ENCODE results near the gene EHBP1L1. TPM values are rescaled to one million over a fixed set of nuclear protein-coding genes. Genes with fewer than 3 reads are reported as not detected.

The EHBP1L1 gene
- polyA plus RNA-seq, 1 donor from 2014 or later = 18.3 TPM

DNA sequence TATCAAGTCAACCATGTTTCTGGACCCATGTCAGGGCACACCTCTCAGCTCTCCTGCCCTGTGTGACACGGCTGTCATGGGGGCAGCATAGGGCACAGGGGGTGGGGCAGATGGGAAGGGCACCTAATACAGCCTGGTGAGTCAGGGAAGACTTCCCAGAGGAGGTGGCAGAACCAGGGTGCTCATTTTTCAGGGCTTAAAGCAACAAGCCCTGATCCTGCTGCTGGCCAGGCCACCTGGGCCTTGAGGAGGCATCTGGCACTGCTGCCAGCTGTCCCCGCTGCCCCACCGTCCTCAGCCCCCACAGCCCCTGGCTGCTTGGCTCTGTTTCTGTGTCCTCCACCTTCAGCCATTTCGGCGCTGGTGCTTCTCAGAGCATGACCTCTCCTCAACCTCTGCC lies 33.8 kb downstream of the EHBP1L1 start:
- no peaks in the 10 kb centered on the region for H3K9me3 ChIP-seq (ENCODE audit: low read length)
- no peak overlapping the region for H3K27ac ChIP-seq (ENCODE audit: low read length)

DNA sequence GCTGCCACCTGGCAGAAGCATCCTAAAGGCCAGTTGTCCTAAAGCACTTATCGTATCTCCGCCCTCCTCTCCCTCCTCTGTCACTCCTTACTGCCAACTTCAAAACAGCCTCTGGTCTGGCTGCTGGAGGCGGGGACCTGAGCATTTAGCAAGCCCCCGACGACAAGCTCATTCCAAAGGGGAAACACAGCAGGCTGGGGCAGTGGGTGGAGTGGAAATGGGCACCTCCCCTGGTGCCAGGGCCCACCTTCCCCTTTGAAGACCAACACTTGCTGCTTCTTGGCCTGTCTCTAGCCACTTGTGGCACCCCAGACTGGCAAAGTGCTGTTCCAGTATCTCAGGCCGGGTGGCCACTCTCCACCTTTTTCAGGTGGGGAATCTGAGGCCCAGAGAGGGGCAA lies 34.6 kb downstream of the EHBP1L1 start:
- no peak overlapping the region for H3K27ac ChIP-seq (ENCODE audit: low read length)
- no peaks in the 10 kb centered on the region for H3K9me3 ChIP-seq (ENCODE audit: low read length)
- no peaks in the 10 kb centered on the region for H3K36me3 ChIP-seq (ENCODE audit: insufficient read depth, low read length)
- H3K9me2 ChIP-seq (ENCODE audit: insufficient read depth, low read length) = no peaks in the 10 kb centered on the region
- H2AFZ ChIP-seq (ENCODE audit: low read depth, low read length) = no peak overlapping the region
- H4K20me1 ChIP-seq (ENCODE audit: insufficient read depth) = no peaks in the 10 kb centered on the region
- peak overlapping the region; percentile 81 for H3K4me3 ChIP-seq (ENCODE audit: low read length)
- peaks cover 5% of the 10 kb centered on the region for H3K79me2 ChIP-seq (replicated peaks; ENCODE audit: insufficient read depth, low read length)
- H3K4me2 ChIP-seq (ENCODE audit: low read length) = no peak overlapping the region
- no peaks in the 10 kb centered on the region for H3F3A ChIP-seq (ENCODE audit: insufficient read depth, low read length, poor library complexity, severe bottlenecking)
- TF ChIP-seq TAF1 (IDR thresholded peaks at IDR 0.05; ENCODE audit: low read depth) (no peak), EZH2 (IDR thresholded peaks at IDR 0.05; ENCODE audit: borderline replicate concordance, insufficient read depth, low read length, poor library complexity, severe bottlenecking) (no peak), MXI1 (conservative IDR thresholded peaks at IDR 0.05; ENCODE audit: poor library complexity, severe bottlenecking) (no peak), RAD21 (conservative IDR thresholded peaks at IDR 0.05) (no peak)
- no peak overlapping the region for H3K9ac ChIP-seq (ENCODE audit: low read length)
- no peaks in the 10 kb centered on the region for H3K27me3 ChIP-seq (ENCODE audit: insufficient read depth, low read depth, low read length)

More for the DNA sequence above, 33.8 kb downstream of the EHBP1L1 start:
- Histone ChIP-seq H3F3A (ENCODE audit: insufficient read depth, low read length, poor library complexity, severe bottlenecking) (no peaks in the 10 kb centered on the region), H3K27me3 (ENCODE audit: insufficient read depth, low read depth, low read length) (no peaks in the 10 kb centered on the region), H3K9ac (ENCODE audit: low read length) (no peak overlapping the region), H4K20me1 (ENCODE audit: insufficient read depth) (no peaks in the 10 kb centered on the region), H3K4me3 (ENCODE audit: low read length) (no peak overlapping the region), H3K36me3 (ENCODE audit: insufficient read depth, low read length) (no peaks in the 10 kb centered on the region), H3K4me2 (ENCODE audit: low read length) (no peak overlapping the region), H3K79me2 (replicated peaks; ENCODE audit: insufficient read depth, low read length) (peaks cover 5% of the 10 kb centered on the region), H2AFZ (ENCODE audit: low read depth, low read length) (no peak overlapping the region), H3K9me2 (ENCODE audit: insufficient read depth, low read length) (no peaks in the 10 kb centered on the region)
- TF ChIP-seq POLR2AphosphoS5 (IDR thresholded peaks at IDR 0.05) (no peak), EZH2 (IDR thresholded peaks at IDR 0.05; ENCODE audit: borderline replicate concordance, insufficient read depth, low read length, poor library complexity, severe bottlenecking) (no peak), RAD21 (conservative IDR thresholded peaks at IDR 0.05) (no peak), EP300 (conservative IDR thresholded peaks at IDR 0.05; ENCODE audit: poor library complexity, severe bottlenecking) (no peak), SMC3 (conservative IDR thresholded peaks at IDR 0.05; ENCODE audit: poor library complexity) (no peak), MXI1 (conservative IDR thresholded peaks at IDR 0.05; ENCODE audit: poor library complexity, severe bottlenecking) (no peak), TAF1 (IDR thresholded peaks at IDR 0.05; ENCODE audit: low read depth) (no peak)
- TF ChIP-seq, protein P1, sequence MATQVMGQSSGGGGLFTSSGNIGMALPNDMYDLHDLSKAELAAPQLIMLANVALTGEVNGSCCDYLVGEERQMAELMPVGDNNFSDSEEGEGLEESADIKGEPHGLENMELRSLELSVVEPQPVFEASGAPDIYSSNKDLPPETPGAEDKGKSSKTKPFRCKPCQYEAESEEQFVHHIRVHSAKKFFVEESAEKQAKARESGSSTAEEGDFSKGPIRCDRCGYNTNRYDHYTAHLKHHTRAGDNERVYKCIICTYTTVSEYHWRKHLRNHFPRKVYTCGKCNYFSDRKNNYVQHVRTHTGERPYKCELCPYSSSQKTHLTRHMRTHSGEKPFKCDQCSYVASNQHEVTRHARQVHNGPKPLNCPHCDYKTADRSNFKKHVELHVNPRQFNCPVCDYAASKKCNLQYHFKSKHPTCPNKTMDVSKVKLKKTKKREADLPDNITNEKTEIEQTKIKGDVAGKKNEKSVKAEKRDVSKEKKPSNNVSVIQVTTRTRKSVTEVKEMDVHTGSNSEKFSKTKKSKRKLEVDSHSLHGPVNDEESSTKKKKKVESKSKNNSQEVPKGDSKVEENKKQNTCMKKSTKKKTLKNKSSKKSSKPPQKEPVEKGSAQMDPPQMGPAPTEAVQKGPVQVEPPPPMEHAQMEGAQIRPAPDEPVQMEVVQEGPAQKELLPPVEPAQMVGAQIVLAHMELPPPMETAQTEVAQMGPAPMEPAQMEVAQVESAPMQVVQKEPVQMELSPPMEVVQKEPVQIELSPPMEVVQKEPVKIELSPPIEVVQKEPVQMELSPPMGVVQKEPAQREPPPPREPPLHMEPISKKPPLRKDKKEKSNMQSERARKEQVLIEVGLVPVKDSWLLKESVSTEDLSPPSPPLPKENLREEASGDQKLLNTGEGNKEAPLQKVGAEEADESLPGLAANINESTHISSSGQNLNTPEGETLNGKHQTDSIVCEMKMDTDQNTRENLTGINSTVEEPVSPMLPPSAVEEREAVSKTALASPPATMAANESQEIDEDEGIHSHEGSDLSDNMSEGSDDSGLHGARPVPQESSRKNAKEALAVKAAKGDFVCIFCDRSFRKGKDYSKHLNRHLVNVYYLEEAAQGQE (IDR thresholded peaks at IDR 0.05; ENCODE audit: borderline replicate concordance) = no peak
- TF ChIP-seq, protein P2, sequence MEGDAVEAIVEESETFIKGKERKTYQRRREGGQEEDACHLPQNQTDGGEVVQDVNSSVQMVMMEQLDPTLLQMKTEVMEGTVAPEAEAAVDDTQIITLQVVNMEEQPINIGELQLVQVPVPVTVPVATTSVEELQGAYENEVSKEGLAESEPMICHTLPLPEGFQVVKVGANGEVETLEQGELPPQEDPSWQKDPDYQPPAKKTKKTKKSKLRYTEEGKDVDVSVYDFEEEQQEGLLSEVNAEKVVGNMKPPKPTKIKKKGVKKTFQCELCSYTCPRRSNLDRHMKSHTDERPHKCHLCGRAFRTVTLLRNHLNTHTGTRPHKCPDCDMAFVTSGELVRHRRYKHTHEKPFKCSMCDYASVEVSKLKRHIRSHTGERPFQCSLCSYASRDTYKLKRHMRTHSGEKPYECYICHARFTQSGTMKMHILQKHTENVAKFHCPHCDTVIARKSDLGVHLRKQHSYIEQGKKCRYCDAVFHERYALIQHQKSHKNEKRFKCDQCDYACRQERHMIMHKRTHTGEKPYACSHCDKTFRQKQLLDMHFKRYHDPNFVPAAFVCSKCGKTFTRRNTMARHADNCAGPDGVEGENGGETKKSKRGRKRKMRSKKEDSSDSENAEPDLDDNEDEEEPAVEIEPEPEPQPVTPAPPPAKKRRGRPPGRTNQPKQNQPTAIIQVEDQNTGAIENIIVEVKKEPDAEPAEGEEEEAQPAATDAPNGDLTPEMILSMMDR (IDR thresholded peaks at IDR 0.05; ENCODE audit: poor library complexity, severe bottlenecking) = no peak

All from neural cell (in vitro differentiated cells).